Dedifferentiated amniotic fluid mesenchymal stem cell (primary cell): Measurements from ENCODE around the gene RAB35.

Source experiments
- DNase-seq: peaks from one replicate; pipeline ENCODE4 v3.0.0-alpha.2; 2016; ENCODE audit errors: extremely low spot score

Gene RAB35

GRCh38 chr12:120103371-120103770 lies 13.2 kb downstream of the RAB35 start:
- DNase-seq: no peak

DNA sequence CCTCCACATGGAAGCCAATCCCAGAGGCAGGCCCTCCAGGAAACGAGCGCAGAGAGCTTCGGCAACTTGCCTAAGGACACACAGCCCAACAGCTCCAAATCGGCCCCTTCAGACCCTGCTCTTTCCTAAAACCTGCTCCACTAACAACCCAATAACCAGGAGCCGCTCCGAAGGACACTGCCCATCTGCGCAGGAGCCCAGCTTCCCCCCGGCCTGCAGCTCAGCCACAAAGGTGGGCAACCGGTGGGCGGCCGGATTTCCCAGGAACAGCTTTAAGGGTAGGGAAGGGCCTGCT lies 13.6 kb downstream of the RAB35 start:
- no peak for DNase-seq

DNA sequence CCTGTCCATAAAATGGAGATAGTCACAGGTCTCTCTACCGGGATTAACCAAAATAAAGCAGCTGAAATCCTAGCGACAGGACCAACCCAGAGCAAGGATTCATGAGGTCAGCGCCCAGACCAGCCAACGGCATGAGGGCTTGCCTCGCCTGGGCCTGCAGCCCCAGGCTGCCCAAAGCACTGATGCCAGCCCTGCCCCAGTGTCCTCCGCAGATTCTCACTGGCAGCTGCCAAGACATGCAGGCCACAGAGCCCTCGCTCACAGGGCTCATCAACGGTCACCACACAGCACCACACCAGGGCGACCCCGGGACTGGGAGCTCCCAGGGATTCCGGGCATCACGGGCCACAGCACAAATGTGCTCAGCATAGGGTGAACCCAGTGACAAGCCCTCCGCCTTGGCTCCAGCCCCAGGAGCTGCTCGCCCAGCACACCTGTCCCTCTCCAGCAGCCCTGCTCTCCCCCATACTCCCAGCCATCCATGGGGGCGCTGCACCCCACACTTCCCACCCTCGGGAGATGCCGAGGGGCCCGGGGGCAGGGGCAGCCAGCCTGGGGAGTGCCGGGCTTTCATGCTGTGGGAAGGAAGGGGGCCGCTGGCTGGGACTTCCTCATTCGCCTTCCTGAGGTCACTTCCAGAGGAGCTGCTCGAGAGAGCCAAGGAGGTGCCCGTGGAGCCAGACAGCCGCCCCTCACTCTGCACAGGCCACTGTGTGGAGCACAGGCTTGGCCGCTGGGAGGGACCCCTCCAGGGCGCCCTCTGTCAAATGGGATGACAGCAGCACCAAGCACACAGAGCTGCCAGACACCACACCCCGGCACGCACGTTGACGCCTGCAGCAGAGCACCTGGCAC lies 14.1 kb downstream of the RAB35 start:
- DNase-seq: no peak

- DNase-seq: no peak
Observed at GRCh38 chr12:120101617-120102016, 14.9 kb downstream of the RAB35 start.

GRCh38 chr12:120101182-120101581 lies 15.4 kb downstream of the RAB35 start:
- DNase-seq: no peak

DNA sequence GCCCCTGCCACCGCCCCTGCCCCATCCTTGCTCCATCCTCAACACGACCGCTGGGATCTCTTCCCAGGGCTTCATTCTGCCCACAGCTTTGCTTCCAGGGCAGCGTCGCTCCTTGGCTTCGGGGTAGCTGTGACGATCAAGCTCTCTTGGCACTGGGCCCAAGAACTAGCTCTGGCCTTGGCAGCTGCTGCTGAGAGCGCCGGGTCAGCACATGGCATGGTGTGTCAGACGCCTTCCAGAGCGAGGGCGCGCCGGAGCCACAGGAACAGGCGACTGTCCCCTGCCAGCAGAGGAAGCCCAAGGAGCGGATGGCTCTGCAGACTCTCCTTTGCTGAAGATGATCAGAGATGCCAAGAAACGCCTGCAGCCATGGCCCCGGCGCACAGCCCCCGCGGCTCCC lies 15.9 kb downstream of the RAB35 start:
- DNase-seq: no peak

DNA sequence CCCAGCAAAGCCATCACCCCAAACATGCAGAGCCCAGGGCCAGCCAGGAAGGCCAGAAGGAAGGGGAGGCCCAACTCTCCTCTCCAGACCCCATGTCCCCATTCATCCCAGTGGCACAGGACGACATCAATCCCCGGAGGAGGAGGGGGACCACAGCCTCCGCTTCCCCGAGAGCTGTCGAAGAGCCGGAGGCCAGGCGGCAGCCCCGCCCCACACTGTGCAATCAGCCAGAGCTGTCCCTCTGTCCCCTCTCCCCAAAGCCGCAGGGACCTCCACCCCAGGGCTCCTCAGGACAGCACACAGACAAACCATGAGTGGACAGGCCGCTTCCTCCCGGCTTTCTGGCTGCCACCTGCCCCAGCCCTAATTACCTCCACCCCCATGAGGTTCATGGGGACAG lies 16.8 kb downstream of the RAB35 start:
- no peak for DNase-seq

DNA sequence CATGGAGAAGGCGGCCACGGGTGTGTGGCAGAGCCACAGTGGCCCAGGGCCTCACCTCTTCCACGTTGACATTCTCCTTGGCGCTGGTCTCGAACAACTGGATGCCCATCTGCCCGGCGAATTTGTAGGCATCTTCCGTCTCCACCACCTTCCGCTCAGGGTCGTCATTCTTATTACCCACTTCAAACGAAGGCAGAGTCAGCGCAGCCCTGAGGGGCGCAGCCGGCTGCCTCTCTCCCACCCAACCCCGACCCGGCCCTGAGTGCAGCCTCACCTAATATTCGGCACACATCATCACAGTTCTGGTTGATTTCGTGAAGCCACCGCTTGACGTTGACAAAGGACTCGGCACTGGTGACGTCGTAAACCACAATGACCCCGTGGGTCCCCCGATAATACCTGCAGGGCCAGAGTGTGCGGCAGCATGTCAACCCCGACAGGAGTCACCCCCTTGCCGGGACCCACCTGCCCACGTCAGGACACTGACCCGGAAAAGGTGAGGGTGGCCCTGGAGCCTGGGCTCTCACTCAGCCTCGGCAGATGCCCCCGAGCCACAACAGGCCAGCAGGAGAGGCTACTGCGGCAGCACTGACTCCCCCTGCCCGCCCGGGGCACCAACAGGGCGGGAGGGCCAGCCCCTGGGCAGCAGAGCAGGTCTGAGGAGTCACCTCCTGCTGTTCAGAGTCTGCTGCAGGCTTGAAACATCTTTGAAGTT lies 17.6 kb downstream of the RAB35 start:
- no peak for DNase-seq

- no peak for DNase-seq
Observed at GRCh38 chr12:120096671-120097202, 19.8 kb downstream of the RAB35 start.

DNA sequence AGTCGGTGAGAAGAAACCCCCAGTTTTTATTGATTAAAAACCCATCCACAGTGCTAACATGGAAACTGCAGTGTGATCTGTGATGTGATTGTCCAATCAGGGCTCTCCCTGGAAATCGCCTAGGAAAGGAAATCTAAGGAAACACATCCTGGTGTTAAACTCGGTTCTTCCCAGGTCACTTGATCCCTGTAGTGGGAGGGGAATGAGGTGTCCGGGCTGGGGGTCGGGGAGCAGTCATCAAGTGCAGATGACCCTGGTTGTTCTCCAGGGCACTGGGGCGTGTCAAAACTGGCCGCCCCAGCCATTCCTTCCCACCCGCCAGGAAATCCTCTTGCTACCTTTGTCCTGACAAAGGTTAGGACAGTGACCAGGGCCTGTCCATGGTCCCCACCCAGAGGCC lies 20.8 kb downstream of the RAB35 start:
- no peak for DNase-seq

- no peak for DNase-seq
Observed at GRCh38 chr12:120095331-120095730, 21.2 kb downstream of the RAB35 start.

DNA sequence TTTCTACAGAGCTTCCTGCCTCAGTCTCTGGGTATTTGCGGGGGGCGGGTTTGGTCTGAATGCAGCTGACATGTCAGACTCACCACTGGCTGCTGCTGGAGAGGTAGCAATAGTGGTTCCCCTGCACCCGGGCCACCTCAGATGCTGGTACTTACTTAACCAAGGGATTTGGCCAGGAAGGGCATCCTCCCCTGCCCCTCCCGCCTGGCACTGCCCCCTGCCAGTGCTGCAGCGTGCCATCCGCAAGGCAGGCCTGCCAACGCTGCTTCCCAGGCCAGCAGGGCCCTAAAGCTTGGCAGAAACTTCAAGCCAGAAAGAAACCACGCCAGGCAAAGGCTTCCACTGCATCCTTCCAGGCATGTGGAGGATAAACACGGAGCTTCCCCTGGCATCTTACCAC lies 22.1 kb downstream of the RAB35 start:
- DNase-seq: no peak

- no peak for DNase-seq
Observed at GRCh38 chr12:120093592-120094355, 22.8 kb downstream of the RAB35 start.

DNA sequence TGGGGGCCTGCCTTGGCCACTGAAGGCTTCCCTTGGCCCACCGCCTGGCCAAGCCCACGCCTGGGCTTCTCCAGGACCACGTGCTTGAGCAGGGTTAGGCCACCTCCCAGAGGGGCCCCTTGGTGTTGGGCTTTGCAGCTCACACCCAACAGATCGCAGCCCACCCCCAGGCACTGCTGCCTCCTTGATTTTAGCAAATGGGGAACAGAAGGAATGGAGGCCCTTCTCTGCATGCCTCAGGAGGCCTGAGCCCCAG lies 23.3 kb downstream of the RAB35 start:
- DNase-seq: no peak

- no peak for DNase-seq
Observed at GRCh38 chr12:120092551-120093335, 23.8 kb downstream of the RAB35 start.

- DNase-seq: no peak
Observed at GRCh38 chr12:120091371-120092090, 25.0 kb downstream of the RAB35 start.

DNA sequence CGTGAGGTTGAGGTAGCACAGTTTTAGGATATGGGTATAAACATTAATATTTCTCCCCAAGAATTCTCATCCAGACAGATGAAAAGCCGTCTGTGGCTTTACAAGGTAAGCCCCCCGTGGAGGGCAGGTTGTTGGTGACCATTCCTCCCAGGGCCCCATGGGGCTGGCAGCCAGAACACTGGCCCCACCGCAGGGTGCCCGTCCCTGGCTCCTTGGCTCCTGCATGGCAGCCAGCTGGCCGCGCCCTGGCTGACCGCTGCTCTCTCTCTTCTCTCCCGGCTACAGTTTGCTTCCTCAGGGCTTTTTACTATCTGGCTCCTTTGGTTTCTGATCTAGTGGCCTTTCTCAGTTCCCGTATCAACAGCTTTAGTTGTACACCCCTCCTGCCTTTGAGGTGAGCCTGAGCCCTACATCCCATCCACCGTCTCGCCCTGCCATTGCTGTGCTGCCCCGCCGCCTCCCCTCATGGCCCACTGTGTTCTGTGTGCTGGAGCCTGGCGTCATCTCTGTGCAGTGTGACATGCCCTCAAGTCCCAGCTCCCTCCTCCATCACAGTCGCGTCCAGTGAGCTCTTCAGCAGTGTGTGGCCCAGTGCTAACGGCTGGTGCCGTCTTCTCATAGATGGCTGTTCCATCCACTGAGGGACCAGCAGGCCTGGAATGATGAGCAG lies 25.8 kb downstream of the RAB35 start:
- DNase-seq: no peak

- no peak for DNase-seq
Observed at GRCh38 chr12:120090206-120090605, 26.3 kb downstream of the RAB35 start.

GRCh38 chr12:120089796-120090195 lies 26.8 kb downstream of the RAB35 start:
- no peak for DNase-seq

GRCh38 chr12:120089105-120089504 lies 27.4 kb downstream of the RAB35 start:
- DNase-seq: no peak
